Right atrium auricular region (tissue), 2 donors: ENCODE data around the gene C6orf58. TPM values are rescaled to one million over a fixed set of nuclear protein-coding genes. Genes with fewer than 3 reads are reported as not detected.

Experiments
- DNase-seq: peaks from one replicate; pipeline ENCODE4 v3.0.0-alpha.2; 2019; ENCODE audit warnings: low spot score
- H3K27ac ChIP-seq, 2 donors: fragments of 200-600 bp; sonication (generic); 1 replicate in 1 of 2; 2 replicates in 1 of 2; pipeline ENCODE4 v1.5.1; 2016 to 2019
- H3K27me3 ChIP-seq, 2 donors: fragments of 200-600 bp; sonication (generic); one replicate each; pipeline versions ENCODE4 v1.5.1 to v1.6.0; 2017 to 2019
- H3K36me3 ChIP-seq: fragments of 200-600 bp; sonication (generic); one replicate; pipeline ENCODE4 v1.5.1; 2016
- H3K4me1 ChIP-seq, 2 donors: fragments of 200-600 bp; sonication (generic); one replicate each; pipeline versions ENCODE4 v1.5.1 to v1.6.0; 2017 to 2019
- H3K4me3 ChIP-seq, 2 donors: fragments of 200-600 bp; sonication (generic); 1 replicate in 1 of 2; 2 replicates in 1 of 2; pipeline ENCODE4 v1.5.1; 2017 to 2019; ENCODE audit warnings: mild to moderate bottlenecking in 1 of 2, moderate library complexity in 1 of 2
- H3K9me3 ChIP-seq, 2 donors: fragments of 200-600 bp; sonication (generic); one replicate each; pipeline ENCODE4 v1.5.1; 2019
- total RNA-seq, 2 donors: library from RNA; depleted of rRNA; stranded (reverse); fragments of >200 nt; gene quantifications; one replicate each; pipeline ENCODE4 v1.1.0, GENCODE V29; 2016
- TF ChIP-seq, protein P1 (sequence below), 2 donors: fragments of 200-600 bp; sonication (generic); IDR thresholded peaks; one replicate each; pipeline ENCODE4 v1.5.1; 2019; ENCODE audit warnings: antibody characterized with exemption in 2 of 2

Gene C6orf58
- total RNA-seq, 2 donors from 2014 or later, result not detected

DNA sequence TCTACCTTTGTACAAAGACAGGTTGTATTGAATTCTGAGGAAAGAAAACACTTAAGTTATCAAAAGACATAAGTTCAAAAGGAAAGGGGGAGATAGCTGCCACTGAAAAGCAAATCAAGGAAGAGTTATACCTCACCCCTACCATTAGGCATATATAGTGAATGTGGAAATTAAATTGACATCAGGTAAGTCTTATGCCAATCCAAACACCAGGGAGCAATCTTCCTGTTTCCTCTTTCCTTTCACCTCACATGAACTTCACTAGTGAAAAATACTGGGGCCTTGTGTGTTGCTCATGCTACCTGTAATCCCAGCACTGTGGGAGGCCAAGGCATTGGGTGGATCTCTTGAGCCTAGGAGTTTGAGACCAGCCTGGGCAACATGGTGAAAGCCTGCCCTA lies 10.9 kb upstream of the C6orf58 start:
- no peaks in the 10 kb centered on the region for H3K27me3 ChIP-seq
- no peaks in the 10 kb centered on the region for H3K36me3 ChIP-seq
- H3K4me3 ChIP-seq, result no peak overlapping the region
- H3K9me3 ChIP-seq, result no peaks in the 10 kb centered on the region
- TF ChIP-seq, protein P1, sequence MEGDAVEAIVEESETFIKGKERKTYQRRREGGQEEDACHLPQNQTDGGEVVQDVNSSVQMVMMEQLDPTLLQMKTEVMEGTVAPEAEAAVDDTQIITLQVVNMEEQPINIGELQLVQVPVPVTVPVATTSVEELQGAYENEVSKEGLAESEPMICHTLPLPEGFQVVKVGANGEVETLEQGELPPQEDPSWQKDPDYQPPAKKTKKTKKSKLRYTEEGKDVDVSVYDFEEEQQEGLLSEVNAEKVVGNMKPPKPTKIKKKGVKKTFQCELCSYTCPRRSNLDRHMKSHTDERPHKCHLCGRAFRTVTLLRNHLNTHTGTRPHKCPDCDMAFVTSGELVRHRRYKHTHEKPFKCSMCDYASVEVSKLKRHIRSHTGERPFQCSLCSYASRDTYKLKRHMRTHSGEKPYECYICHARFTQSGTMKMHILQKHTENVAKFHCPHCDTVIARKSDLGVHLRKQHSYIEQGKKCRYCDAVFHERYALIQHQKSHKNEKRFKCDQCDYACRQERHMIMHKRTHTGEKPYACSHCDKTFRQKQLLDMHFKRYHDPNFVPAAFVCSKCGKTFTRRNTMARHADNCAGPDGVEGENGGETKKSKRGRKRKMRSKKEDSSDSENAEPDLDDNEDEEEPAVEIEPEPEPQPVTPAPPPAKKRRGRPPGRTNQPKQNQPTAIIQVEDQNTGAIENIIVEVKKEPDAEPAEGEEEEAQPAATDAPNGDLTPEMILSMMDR (IDR thresholded peaks at IDR 0.05), result no peak
- H3K27ac ChIP-seq, result no peak overlapping the region
- no peak for DNase-seq
- no peaks in the 10 kb centered on the region for H3K4me1 ChIP-seq

DNA sequence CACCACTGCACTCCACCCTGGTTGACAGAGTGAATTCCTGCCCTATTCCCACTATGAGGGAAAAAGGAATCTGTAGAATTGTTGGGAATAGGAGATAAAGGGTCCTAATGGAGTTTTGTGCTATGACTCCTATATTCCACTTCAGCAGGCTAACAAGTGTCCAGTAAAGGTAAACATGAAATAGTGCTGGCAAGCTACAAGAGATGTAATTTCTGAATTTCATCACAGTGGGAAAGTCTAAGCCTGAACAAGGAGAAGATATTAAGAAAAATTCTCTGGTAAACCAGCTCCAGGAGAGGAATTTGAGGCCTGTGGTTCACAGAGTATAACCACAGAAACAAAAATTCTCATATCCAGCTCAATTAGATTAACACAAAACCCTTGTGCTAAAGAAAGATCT lies 10.3 kb upstream of the C6orf58 start:
- no peak for DNase-seq
- Histone ChIP-seq H3K4me1 (no peaks in the 10 kb centered on the region), H3K36me3 (no peaks in the 10 kb centered on the region), H3K27me3 (no peaks in the 10 kb centered on the region), H3K4me3 (no peak overlapping the region), H3K9me3 (no peaks in the 10 kb centered on the region), H3K27ac (no peak overlapping the region)
- TF ChIP-seq, protein P1 (IDR thresholded peaks at IDR 0.05), result no peak

DNA sequence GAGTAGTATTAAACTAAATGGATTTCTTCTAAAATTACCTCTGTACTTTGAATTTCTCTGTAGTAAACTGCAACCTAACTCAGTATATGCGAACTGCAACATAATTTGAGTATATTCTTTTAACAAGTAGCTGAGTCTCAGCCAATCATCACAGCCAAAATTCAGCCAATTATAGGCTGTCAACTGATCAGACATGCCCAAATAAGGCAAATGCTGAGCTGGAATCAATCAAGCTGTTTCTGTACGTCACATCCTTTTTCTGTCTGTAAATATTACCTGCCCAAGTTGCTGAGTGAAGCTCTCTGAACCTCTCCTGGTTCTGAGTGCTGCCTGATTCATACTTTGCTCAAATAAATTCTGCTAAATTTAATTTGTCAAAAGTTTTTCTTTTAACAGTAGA lies 9.5 kb upstream of the C6orf58 start:
- Histone ChIP-seq H3K27ac (no peak overlapping the region), H3K36me3 (no peaks in the 10 kb centered on the region), H3K9me3 (no peaks in the 10 kb centered on the region)

DNA sequence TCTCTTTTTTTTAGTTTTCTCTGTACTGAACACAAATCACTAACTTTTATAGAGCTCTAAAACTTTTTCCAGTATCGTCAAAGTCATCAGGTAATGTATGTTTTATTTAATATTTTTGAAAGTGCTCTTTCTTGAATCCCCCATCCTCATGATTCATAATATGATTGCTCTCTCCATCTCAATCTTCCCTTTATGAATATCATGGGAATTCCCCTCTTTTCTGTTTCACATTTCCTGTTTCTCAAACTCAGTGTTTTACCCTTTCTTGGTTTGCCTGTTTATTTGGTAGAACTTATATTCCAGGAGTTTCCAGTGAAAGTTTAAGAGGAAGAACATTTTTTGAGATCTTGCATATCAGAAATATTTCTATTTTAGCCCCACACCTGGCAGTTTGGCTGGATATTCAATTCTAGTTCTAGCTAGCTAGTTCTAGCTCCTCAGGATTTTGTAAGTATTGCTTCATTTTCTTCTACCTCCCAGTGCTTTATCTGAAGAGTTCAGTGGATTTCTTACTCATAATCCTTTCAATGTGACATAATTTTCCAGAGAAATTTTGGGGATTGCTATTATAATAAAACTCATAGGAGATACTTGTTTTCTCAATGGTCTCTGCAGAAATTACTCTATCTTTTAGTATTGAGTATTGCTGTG lies 6.1 kb upstream of the C6orf58 start:
- H3K27me3 ChIP-seq, result no peaks in the 10 kb centered on the region
- H3K4me3 ChIP-seq, result no peak overlapping the region
- no peaks in the 10 kb centered on the region for H3K36me3 ChIP-seq
- TF ChIP-seq, protein P1 (IDR thresholded peaks at IDR 0.05), result no peak
- no peaks in the 10 kb centered on the region for H3K4me1 ChIP-seq
- no peak for DNase-seq
- H3K27ac ChIP-seq, result no peak overlapping the region
- no peaks in the 10 kb centered on the region for H3K9me3 ChIP-seq

More for the DNA sequence above, 9.5 kb upstream of the C6orf58 start:
- TF ChIP-seq, protein P1 (IDR thresholded peaks at IDR 0.05), result no peak
- H3K27me3 ChIP-seq, result no peaks in the 10 kb centered on the region
- no peak overlapping the region for H3K4me3 ChIP-seq
- DNase-seq, result no peak
- no peaks in the 10 kb centered on the region for H3K4me1 ChIP-seq

DNA sequence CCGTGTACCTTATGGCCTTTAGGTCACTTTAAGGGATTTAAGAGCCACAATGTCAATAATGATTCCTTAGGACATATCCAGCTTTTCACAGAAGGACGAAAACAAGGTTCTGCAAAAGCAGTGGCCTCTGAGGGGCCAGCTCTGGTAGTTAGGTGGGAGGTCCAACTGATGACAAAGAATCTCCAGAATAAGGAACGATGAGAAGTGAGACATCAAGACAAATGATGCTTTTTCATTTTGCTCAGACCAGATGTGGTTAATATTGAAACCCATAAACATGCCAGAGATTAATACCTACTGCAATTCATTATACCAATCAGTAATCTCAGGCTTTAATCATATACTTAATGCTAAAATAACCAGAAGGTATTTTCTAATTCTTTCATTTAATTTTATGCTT lies 1.9 kb downstream of the C6orf58 start:
- H3K4me3 ChIP-seq, result no peak overlapping the region
- H3K36me3 ChIP-seq, result no peaks in the 10 kb centered on the region
- H3K9me3 ChIP-seq, result no peaks in the 10 kb centered on the region
- no peak overlapping the region for H3K27ac ChIP-seq
- DNase-seq, result no peak
- H3K27me3 ChIP-seq, result no peaks in the 10 kb centered on the region
- no peaks in the 10 kb centered on the region for H3K4me1 ChIP-seq
- TF ChIP-seq, protein P1 (IDR thresholded peaks at IDR 0.05), result no peak

DNA sequence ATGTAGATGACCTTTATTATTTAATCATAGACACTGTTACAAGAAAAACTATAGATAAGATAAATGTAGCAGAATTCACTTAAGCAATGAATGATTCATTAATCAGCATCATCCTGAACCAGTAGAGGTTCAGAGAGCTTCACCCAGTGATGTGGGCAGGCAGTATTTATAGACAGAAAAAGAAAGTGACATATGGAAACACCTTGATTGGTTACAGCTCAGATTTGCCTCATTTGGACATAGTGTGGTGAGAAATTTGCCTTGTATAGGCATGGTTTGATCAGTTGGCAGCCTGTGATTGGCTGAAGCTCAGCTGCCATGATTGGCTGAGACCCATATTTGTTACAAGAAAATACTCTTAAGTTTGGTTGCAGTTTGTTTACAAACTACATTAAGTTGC lies 4.6 kb downstream of the C6orf58 start:
- no peaks in the 10 kb centered on the region for H3K9me3 ChIP-seq
- DNase-seq, result no peak

More for the DNA sequence above, 4.6 kb downstream of the C6orf58 start:
- H3K27ac ChIP-seq, result no peak overlapping the region
- TF ChIP-seq, protein P1 (IDR thresholded peaks at IDR 0.05), result no peak
- H3K36me3 ChIP-seq, result no peaks in the 10 kb centered on the region
- no peak overlapping the region for H3K4me3 ChIP-seq
- H3K27me3 ChIP-seq, result no peaks in the 10 kb centered on the region
- no peaks in the 10 kb centered on the region for H3K4me1 ChIP-seq
